Suprapubic skin (tissue), 3 donors: ENCODE measurements around the gene RFTN2.

Experiments used
- POLR2A ChIP-seq, 2 donors: fragments of 450-650 bp; IDR thresholded peaks; one replicate each; pipeline ENCODE4 v1.6.1; 2017; ENCODE audit warnings: antibody characterized with exemption in 2 of 2, mild to moderate bottlenecking in 2 of 2, moderate library complexity in 2 of 2
- TF ChIP-seq, protein P1 (sequence below), 2 donors: fragments of 200-600 bp in 1 of 2; fragments of 450-650 bp in 1 of 2; sonication (generic) in 1 of 2; IDR thresholded peaks; one replicate each; pipeline ENCODE4 v1.5.1; 2016 to 2019; ENCODE audit warnings: antibody characterized with exemption in 2 of 2, mild to moderate bottlenecking in 1 of 2, moderate library complexity in 1 of 2

DNA sequence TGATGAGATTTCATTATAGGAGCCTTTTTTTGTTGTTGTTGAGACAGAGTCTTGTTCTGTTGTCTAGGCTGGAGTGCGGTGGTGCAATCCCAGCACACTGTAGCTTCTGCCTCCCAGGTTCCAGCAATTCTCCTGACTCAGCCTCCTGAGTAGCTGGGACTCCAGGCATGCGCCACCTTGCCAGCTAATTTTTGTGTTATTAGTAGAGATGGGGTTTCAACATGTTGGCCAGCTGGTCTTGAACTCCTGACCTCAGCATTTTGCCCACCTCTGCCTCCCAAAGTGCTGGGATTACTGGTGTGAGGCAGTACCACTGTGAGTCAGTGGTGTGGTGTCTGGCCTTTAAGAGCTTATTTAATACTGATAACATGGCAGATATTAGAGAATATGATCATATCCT lies 99.4 kb downstream of the RFTN2 start:
- no peak for TF ChIP-seq POLR2A (IDR thresholded peaks at IDR 0.05)
- TF ChIP-seq, protein P1, sequence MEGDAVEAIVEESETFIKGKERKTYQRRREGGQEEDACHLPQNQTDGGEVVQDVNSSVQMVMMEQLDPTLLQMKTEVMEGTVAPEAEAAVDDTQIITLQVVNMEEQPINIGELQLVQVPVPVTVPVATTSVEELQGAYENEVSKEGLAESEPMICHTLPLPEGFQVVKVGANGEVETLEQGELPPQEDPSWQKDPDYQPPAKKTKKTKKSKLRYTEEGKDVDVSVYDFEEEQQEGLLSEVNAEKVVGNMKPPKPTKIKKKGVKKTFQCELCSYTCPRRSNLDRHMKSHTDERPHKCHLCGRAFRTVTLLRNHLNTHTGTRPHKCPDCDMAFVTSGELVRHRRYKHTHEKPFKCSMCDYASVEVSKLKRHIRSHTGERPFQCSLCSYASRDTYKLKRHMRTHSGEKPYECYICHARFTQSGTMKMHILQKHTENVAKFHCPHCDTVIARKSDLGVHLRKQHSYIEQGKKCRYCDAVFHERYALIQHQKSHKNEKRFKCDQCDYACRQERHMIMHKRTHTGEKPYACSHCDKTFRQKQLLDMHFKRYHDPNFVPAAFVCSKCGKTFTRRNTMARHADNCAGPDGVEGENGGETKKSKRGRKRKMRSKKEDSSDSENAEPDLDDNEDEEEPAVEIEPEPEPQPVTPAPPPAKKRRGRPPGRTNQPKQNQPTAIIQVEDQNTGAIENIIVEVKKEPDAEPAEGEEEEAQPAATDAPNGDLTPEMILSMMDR (IDR thresholded peaks at IDR 0.05): no peak
